Transverse colon (tissue), 3 donors: Measurements from ENCODE around the gene MAP1A.

Experiments
- EP300 ChIP-seq: sonication (generic); formaldehyde crosslinking; IDR thresholded peaks from one replicate; pipeline ENCODE4 v1.6.1; 2017; ENCODE audit warnings: antibody characterized with exemption, low read depth
- POLR2A ChIP-seq: fragments of 450-650 bp; IDR thresholded peaks from one replicate; pipeline ENCODE4 v1.6.1; 2016; ENCODE audit warnings: antibody characterized with exemption, mild to moderate bottlenecking, moderate library complexity
- TF ChIP-seq, protein P1 (sequence below), 5 experiments: fragments of 200-600 bp in 3 of 5; fragments of 450-650 bp in 2 of 5; sonication (generic) in 3 of 5; IDR thresholded peaks; 1 replicate in 2 of 5; 2 replicates in 3 of 5; pipeline ENCODE4 v1.5.1; 2016 to 2017; ENCODE audit warnings: antibody characterized with exemption in 5 of 5, inconsistent platforms in 3 of 5, mild to moderate bottlenecking in 2 of 5, moderate library complexity in 1 of 5

- TF ChIP-seq, protein P1, sequence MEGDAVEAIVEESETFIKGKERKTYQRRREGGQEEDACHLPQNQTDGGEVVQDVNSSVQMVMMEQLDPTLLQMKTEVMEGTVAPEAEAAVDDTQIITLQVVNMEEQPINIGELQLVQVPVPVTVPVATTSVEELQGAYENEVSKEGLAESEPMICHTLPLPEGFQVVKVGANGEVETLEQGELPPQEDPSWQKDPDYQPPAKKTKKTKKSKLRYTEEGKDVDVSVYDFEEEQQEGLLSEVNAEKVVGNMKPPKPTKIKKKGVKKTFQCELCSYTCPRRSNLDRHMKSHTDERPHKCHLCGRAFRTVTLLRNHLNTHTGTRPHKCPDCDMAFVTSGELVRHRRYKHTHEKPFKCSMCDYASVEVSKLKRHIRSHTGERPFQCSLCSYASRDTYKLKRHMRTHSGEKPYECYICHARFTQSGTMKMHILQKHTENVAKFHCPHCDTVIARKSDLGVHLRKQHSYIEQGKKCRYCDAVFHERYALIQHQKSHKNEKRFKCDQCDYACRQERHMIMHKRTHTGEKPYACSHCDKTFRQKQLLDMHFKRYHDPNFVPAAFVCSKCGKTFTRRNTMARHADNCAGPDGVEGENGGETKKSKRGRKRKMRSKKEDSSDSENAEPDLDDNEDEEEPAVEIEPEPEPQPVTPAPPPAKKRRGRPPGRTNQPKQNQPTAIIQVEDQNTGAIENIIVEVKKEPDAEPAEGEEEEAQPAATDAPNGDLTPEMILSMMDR (IDR thresholded peaks at IDR 0.05), result no peak
- TF ChIP-seq EP300 (no peak), POLR2A (no peak)
Observed at GRCh38 chr15:43544266-43544665, 26.9 kb downstream of the MAP1A start.
